IMR-90 (cell line): ENCODE results near the gene NDUFS2. TPM values are rescaled to one million over a fixed set of nuclear protein-coding genes. Genes with fewer than 3 reads are reported as not detected.

Source experiments
- ATAC-seq: fragments of 200-7000 bp; cut with Tn5 transposase; 2 replicates; pipeline ENCODE4 v1.9.1; 2020; ENCODE audit warnings: low read depth, mild to moderate bottlenecking, moderate library complexity
- BruUV-seq: library from RNA; stranded (reverse); fragments of 400-500 nt; replicated peaks from 2 replicates; lab custom pipeline; 2021; lab: Mats Ljungman, UMichigan
- CTCF ChIA-PET: fragments of 300-600 bp; formaldehyde crosslinking; extraction: SDS; loops from one replicate; lab custom pipeline; 2021; ENCODE audit warnings: antibody characterized with exemption; lab: Yijun Ruan, JAX
- POLR2A ChIA-PET: fragments of 300-600 bp; sonication (Branson Sonifier 250); formaldehyde crosslinking; loops from one replicate; lab custom pipeline; 2022; ENCODE audit warnings: antibody characterized with exemption; ENCODE audit not compliant: unreplicated experiment; lab: Charles Lee
- DNase-seq: peaks from one replicate; pipeline ENCODE4 v3.0.0; 2013
- H2AFZ ChIP-seq: replicated peaks from 2 replicates; pipeline ENCODE3; 2013; ENCODE audit warnings: low read length, mild to moderate bottlenecking; ENCODE audit not compliant: poor library complexity
- H2AK5ac ChIP-seq: 2 replicates; pipeline ENCODE4 v1.6.1; 2013; ENCODE audit warnings: low read depth, low read length, inconsistent platforms
- H2AK9ac ChIP-seq: replicated peaks from 2 replicates; pipeline ENCODE3; 2013; ENCODE audit warnings: mild to moderate bottlenecking, low read depth, low read length, moderate library complexity; ENCODE audit not compliant: poor library complexity
- H2BK120ac ChIP-seq: 2 replicates; pipeline ENCODE4 v1.6.1; 2013; ENCODE audit warnings: low read depth, low read length, inconsistent platforms
- H2BK15ac ChIP-seq: 3 replicates; pipeline ENCODE4 v1.6.1; 2013; ENCODE audit warnings: low read depth, low read length, inconsistent platforms
- H2BK20ac ChIP-seq: 2 replicates; pipeline ENCODE4 v1.6.1; 2013; ENCODE audit warnings: low read depth, mild to moderate bottlenecking, inconsistent platforms, low read length, moderate library complexity
- H2BK5ac ChIP-seq: 2 replicates; pipeline ENCODE4 v1.6.1; 2013; ENCODE audit warnings: mild to moderate bottlenecking, low read depth, low read length, inconsistent platforms; ENCODE audit not compliant: poor library complexity, severe bottlenecking
- H3K14ac ChIP-seq: replicated peaks from 2 replicates; pipeline ENCODE4 v1.6.1; 2013; ENCODE audit warnings: low read depth, low read length, inconsistent platforms
- H3K18ac ChIP-seq: 2 replicates; pipeline ENCODE4 v1.6.1; 2013; ENCODE audit warnings: low read depth, low read length, control low read depth
- H3K23ac ChIP-seq: 2 replicates; pipeline ENCODE4 v1.6.1; 2013; ENCODE audit warnings: low read depth, low read length, inconsistent platforms
- H3K27ac ChIP-seq: 2 replicates; pipeline ENCODE4 v1.5.1; 2013; ENCODE audit warnings: mild to moderate bottlenecking, control low read depth, low read length; ENCODE audit not compliant: insufficient read depth
- H3K27me3 ChIP-seq: 2 replicates; pipeline ENCODE4 v1.6.1; 2013; ENCODE audit warnings: low read length; ENCODE audit not compliant: control insufficient read depth, insufficient read depth
- H3K36me3 ChIP-seq: 2 replicates; pipeline ENCODE4 v1.6.1; 2013; ENCODE audit warnings: low read length, mixed read lengths; ENCODE audit not compliant: control insufficient read depth, insufficient read depth
- H3K4ac ChIP-seq: 2 replicates; pipeline ENCODE4 v1.6.1; 2013; ENCODE audit warnings: low read depth, low read length, inconsistent platforms
- H3K4me1 ChIP-seq: 2 replicates; pipeline ENCODE4 v1.6.1; 2013; ENCODE audit warnings: low read length, mixed read lengths; ENCODE audit not compliant: control insufficient read depth, insufficient read depth
- H3K4me2 ChIP-seq: 2 replicates; pipeline ENCODE4 v1.6.1; 2013; ENCODE audit warnings: low read depth, mild to moderate bottlenecking, control low read depth, low read length, moderate library complexity
- H3K4me3 ChIP-seq: 2 replicates; pipeline ENCODE4 v1.5.1; 2013; ENCODE audit warnings: low read depth, mild to moderate bottlenecking, control low read depth, low read length, moderate library complexity; ENCODE audit not compliant: insufficient read depth
- H3K56ac ChIP-seq: 2 replicates; pipeline ENCODE4 v1.6.1; 2013; ENCODE audit warnings: low read length, inconsistent platforms; ENCODE audit not compliant: insufficient read depth; ENCODE audit errors: extremely low read depth
- H3K79me1 ChIP-seq, 2 experiments: 2 replicates each; pipeline ENCODE4 v1.6.1; 2013; ENCODE audit warnings: low read length in 2 of 2, inconsistent platforms in 1 of 2, low read depth in 1 of 2
- H3K9ac ChIP-seq: 2 replicates; pipeline ENCODE4 v1.6.1; 2013; ENCODE audit warnings: low read depth, low read length, control low read depth
- H3K9me1 ChIP-seq: 2 replicates; pipeline ENCODE4 v1.6.1; 2013; ENCODE audit warnings: low read length, inconsistent platforms; ENCODE audit not compliant: insufficient read depth
- H3K9me3 ChIP-seq: 2 replicates; pipeline ENCODE4 v1.6.1; 2013; ENCODE audit warnings: low read length; ENCODE audit not compliant: control insufficient read depth, insufficient read depth
- H4K20me1 ChIP-seq: 2 replicates; pipeline ENCODE4 v1.6.1; 2013; ENCODE audit warnings: low read length, inconsistent platforms; ENCODE audit not compliant: insufficient read depth
- H4K5ac ChIP-seq: 2 replicates; pipeline ENCODE4 v1.6.1; 2013; ENCODE audit warnings: mild to moderate bottlenecking, low read depth, low read length, control low read depth
- H4K8ac ChIP-seq, 2 experiments: 2 replicates each; pipeline ENCODE4 v1.6.1; 2013; ENCODE audit warnings: low read depth in 2 of 2, low read length in 2 of 2, control low read depth in 1 of 2, inconsistent platforms in 1 of 2
- H4K91ac ChIP-seq: 2 replicates; pipeline ENCODE4 v1.6.1; 2013; ENCODE audit warnings: low read depth, low read length, inconsistent platforms; ENCODE audit not compliant: insufficient read depth
- BHLHE40 ChIP-seq: fragments of 150-350 bp; IDR thresholded peaks from 2 replicates; pipeline ENCODE4 v1.6.1; 2016; ENCODE audit warnings: mild to moderate bottlenecking, low read depth, low read length
- CEBPB ChIP-seq: IDR thresholded peaks from 2 replicates; pipeline ENCODE4 v1.6.1; 2012; ENCODE audit warnings: low read depth, low read length, improper control_type of control experiment
- CHD1 ChIP-seq: IDR thresholded peaks from 2 replicates; pipeline ENCODE4 v1.6.1; 2012; ENCODE audit warnings: low read depth, low read length, improper control_type of control experiment
- FOS ChIP-seq: fragments of 150-350 bp; IDR thresholded peaks from 2 replicates; pipeline ENCODE4 v1.6.1; 2016; ENCODE audit warnings: low read depth, low read length
- MAZ ChIP-seq: IDR thresholded peaks from 2 replicates; pipeline ENCODE4 v1.6.1; 2012; ENCODE audit warnings: low read depth, mild to moderate bottlenecking, low read length, improper control_type of control experiment, moderate library complexity, borderline replicate concordance
- NFE2L2 ChIP-seq: fragments of 150-350 bp; IDR thresholded peaks from 2 replicates; pipeline ENCODE4 v1.6.1; 2016; ENCODE audit warnings: low read depth, mild to moderate bottlenecking, low read length
- RCOR1 ChIP-seq: IDR thresholded peaks from 2 replicates; pipeline ENCODE4 v1.6.1; 2012; ENCODE audit warnings: mild to moderate bottlenecking, low read length, improper control_type of control experiment; ENCODE audit not compliant: insufficient replicate concordance
- WGBS, 2 experiments: methylation state at CpG; one replicate each; pipeline versions ENCODE4 v1.1.5 to v1.1.7; 2013; ENCODE audit warnings: missing lambda C conversion rate in 2 of 2; ENCODE audit not compliant: insufficient read length in 1 of 2; ENCODE audit errors: extremely low coverage in 2 of 2; 5-methylcytosine and 5-hydroxymethylcytosine counted together
- dilution Hi-C: fragments of 300-500 bp; cut with HindIII; formaldehyde crosslinking; loops from one replicate; pipeline ENCODE4 v1.14.3; 2018; ENCODE audit warnings: low sequenced_read_pairs; ENCODE audit not compliant: unreplicated experiment
- in situ Hi-C: fragments of 300-500 bp; cut with MboI; formaldehyde crosslinking; loops from 3 replicates; pipeline ENCODE4 v1.14.3; 2019; ENCODE audit warnings: low sequenced_read_pairs, inconsistent platforms, mixed read lengths
- intact Hi-C: fragments of 100-400 bp; cut with micrococcal nuclease; formaldehyde crosslinking; loops from 2 replicates; pipeline ENCODE4 v1.10.0; 2022
- polyA plus RNA-seq, 3 experiments: library from polyadenylated mRNA; depleted of rRNA; stranded (reverse); fragments of >200 nt; gene quantifications; 2 replicates each; pipeline ENCODE4 v1.2.3, GENCODE V29; 2012; ENCODE audit warnings: low replicate concordance in 1 of 3
- total RNA-seq: library from RNA; depleted of rRNA; stranded (reverse); fragments of >200 nt; gene quantifications from 2 replicates; pipeline ENCODE4 v1.2.3, GENCODE V29; 2012
- TF ChIP-seq, protein P1 (sequence below): conservative IDR thresholded peaks from 2 replicates; pipeline ENCODE4 v1.5.1; 2012; ENCODE audit warnings: mild to moderate bottlenecking, low read depth, low read length, improper control_type of control experiment
- TF ChIP-seq, protein P2 (sequence below): fragments of 150-350 bp; IDR thresholded peaks from 2 replicates; pipeline ENCODE4 v1.6.1; 2017; ENCODE audit warnings: mild to moderate bottlenecking, antibody characterized with exemption, low read length, low read depth

The NDUFS2 gene
- total and polyA plus RNA-seq, 2 of the 4 experiments (the other 2 are of a cell fraction), result 85.5 to 101 TPM

DNA sequence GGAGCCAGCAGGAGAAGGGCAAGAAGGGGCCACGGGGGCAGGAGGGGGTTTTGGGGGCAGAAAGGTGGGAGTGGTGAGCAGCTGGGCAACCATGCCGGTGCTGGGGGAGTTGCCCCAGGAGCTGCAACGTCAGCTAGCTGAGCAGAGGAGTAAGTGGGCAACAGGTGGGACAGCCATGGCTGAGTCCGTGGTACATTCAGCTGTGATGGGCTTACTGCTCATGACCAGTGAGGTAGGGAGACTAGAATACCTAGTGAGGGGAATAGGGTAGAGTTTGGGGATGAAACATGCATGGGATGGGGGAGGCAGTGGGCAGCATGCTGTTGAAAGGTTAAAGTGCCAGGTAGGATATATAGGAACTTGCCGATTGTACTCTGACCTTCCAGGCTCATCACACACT lies 40.5 kb upstream of the NDUFS2 start:
- Histone ChIP-seq H4K5ac (no peak overlapping the region), H2BK15ac (no peak overlapping the region), H3K4me2 (no peak overlapping the region), H4K8ac (no peak overlapping the region), H2BK120ac (no peak overlapping the region), H2BK20ac (no peak overlapping the region), H3K4me3 (no peak overlapping the region), H3K4ac (no peak overlapping the region), H3K14ac (no peak overlapping the region), H3K9me3 (no peaks in the 10 kb centered on the region), H4K91ac (no peak overlapping the region), H2AK5ac (no peak overlapping the region), H3K27ac (no peak overlapping the region), H3K18ac (no peak overlapping the region), H2BK5ac (no peak overlapping the region), H3K9me1 (peaks cover 9% of the 10 kb centered on the region), H3K27me3 (no peaks in the 10 kb centered on the region), H3K36me3 (peaks cover 36% of the 10 kb centered on the region), H2AFZ (no peak overlapping the region), H3K4me1 (peaks cover 7% of the 10 kb centered on the region), H3K56ac (no peak overlapping the region), H2AK9ac (no peak overlapping the region), H3K23ac (no peak overlapping the region), H3K9ac (no peak overlapping the region), H4K20me1 (no peaks in the 10 kb centered on the region), H3K79me1 (peaks cover 12 to 30% of the 10 kb centered on the region in 2 experiments)
- no TSS peak for BruUV-seq
- in situ Hi-C loops, result no loop called here
- dilution Hi-C loops, result no loop called here
- POLR2A ChIA-PET, result interaction anchor here (0.6 kb wide), 1 partner anchor 680 kb away, joined by 10 read pairs; no protein-coding TSS in a partner anchor
- no peak for DNase-seq
- 96% methylated on average over 3 of the region's 5 CpGs; no CpG with 5 or more reads in 1 of the 2 experiments for WGBS, 2 experiments
- ATAC-seq, result no peak
- no peak for TF ChIP-seq RCOR1
- TF ChIP-seq CHD1, result no peak
- no peak for TF ChIP-seq MAZ
- TF ChIP-seq, protein P1, sequence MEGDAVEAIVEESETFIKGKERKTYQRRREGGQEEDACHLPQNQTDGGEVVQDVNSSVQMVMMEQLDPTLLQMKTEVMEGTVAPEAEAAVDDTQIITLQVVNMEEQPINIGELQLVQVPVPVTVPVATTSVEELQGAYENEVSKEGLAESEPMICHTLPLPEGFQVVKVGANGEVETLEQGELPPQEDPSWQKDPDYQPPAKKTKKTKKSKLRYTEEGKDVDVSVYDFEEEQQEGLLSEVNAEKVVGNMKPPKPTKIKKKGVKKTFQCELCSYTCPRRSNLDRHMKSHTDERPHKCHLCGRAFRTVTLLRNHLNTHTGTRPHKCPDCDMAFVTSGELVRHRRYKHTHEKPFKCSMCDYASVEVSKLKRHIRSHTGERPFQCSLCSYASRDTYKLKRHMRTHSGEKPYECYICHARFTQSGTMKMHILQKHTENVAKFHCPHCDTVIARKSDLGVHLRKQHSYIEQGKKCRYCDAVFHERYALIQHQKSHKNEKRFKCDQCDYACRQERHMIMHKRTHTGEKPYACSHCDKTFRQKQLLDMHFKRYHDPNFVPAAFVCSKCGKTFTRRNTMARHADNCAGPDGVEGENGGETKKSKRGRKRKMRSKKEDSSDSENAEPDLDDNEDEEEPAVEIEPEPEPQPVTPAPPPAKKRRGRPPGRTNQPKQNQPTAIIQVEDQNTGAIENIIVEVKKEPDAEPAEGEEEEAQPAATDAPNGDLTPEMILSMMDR, result no peak
- TF ChIP-seq BHLHE40, result no peak
- TF ChIP-seq FOS, result no peak
- no peak for TF ChIP-seq CEBPB
- TF ChIP-seq NFE2L2, result no peak
- TF ChIP-seq, protein P2, sequence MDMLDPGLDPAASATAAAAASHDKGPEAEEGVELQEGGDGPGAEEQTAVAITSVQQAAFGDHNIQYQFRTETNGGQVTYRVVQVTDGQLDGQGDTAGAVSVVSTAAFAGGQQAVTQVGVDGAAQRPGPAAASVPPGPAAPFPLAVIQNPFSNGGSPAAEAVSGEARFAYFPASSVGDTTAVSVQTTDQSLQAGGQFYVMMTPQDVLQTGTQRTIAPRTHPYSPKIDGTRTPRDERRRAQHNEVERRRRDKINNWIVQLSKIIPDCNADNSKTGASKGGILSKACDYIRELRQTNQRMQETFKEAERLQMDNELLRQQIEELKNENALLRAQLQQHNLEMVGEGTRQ, result no peak
- CTCF ChIA-PET, result interaction anchor here (0.6 kb wide), 1 partner anchor 77 kb away, joined by 3 read pairs; no protein-coding TSS in a partner anchor
- intact Hi-C loops, result no loop called here
